Osteocyte (in vitro differentiated cells): ENCODE measurements around the gene CCDC197. TPM values are rescaled to one million over a fixed set of nuclear protein-coding genes. Genes with fewer than 3 reads are reported as not detected.

Experiments
- DNase-seq: peaks from one replicate; pipeline ENCODE4 v3.0.0; 2021; ENCODE audit warnings: mixed read lengths; ENCODE audit not compliant: unreplicated experiment; ENCODE audit errors: extremely low spot score
- H3K27ac Mint-ChIP-seq: one replicate; pipeline ENCODE4 v1.8.0; 2021; ENCODE audit warnings: mild to moderate bottlenecking, mixed read lengths; ENCODE audit not compliant: unreplicated experiment
- H3K27me3 Mint-ChIP-seq: one replicate; pipeline ENCODE4 v1.8.0; 2021; ENCODE audit warnings: mixed read lengths; ENCODE audit not compliant: unreplicated experiment
- H3K36me3 Mint-ChIP-seq: one replicate; pipeline ENCODE4 v1.8.0; 2021; ENCODE audit warnings: mixed read lengths; ENCODE audit not compliant: unreplicated experiment
- H3K4me1 Mint-ChIP-seq: one replicate; pipeline ENCODE4 v1.8.0; 2021; ENCODE audit warnings: mixed read lengths; ENCODE audit not compliant: unreplicated experiment
- H3K4me3 Mint-ChIP-seq: one replicate; pipeline ENCODE4 v1.8.0; 2021; ENCODE audit warnings: mild to moderate bottlenecking, moderate library complexity, mixed read lengths; ENCODE audit not compliant: unreplicated experiment
- H3K9me3 Mint-ChIP-seq: one replicate; pipeline ENCODE4 v1.8.0; 2021; ENCODE audit warnings: mixed read lengths; ENCODE audit not compliant: unreplicated experiment
- CTCF ChIP-seq: fragments of 200-600 bp; sonication (generic); IDR thresholded peaks from 2 replicates; pipeline ENCODE4 v1.5.0; 2021; ENCODE audit warnings: antibody characterized with exemption, mild to moderate bottlenecking, moderate library complexity
- total RNA-seq: library from RNA; stranded (reverse); gene quantifications from 2 replicates; pipeline ENCODE4 v1.2.1, GENCODE V29; 2021

Gene CCDC197
- total RNA-seq, 1 donor from 2014 or later, result not detected

GRCh38 chr14:93975791-93976476 is 21.2 kb upstream of the CCDC197 start:
- no peak for DNase-seq
- no peak for TF ChIP-seq CTCF
- Mint-ChIP-seq H3K9me3 (no peaks in the 10 kb centered on the region), H3K4me3 (no peak overlapping the region), H3K27me3 (peaks cover 47% of the 10 kb centered on the region), H3K36me3 (no peaks in the 10 kb centered on the region), H3K4me1 (no peaks in the 10 kb centered on the region), H3K27ac (no peak overlapping the region)

DNA sequence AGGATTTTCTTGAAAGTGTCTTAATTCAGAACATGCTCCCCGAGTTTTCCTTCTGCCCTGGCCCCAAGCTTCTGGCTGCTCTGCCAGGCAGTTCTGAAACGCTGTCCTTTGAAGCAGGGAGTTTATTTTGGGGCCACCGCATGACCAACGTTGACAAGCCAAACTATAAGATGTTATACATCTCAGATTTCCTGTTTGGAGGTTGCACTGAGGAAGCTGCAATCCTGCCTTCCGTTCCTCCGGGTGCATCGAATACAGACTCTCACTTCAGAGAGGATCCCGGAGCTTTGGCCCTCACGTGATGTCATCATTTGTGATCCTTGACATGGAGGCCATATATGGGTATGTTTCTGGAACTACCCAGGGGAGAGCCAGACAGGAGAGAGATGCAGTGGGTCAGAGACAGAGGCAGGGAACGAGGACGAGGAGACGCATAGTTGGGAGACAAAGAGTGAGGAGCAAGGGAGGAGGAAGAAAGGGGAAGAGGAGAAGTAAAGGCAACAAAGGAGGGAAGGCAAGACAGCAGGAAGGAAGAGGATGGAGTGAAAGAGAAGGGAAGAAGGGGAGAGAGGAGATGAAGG is 20.5 kb upstream of the CCDC197 start, which contains the start of gene ASB2:
ASB2 (minus strand) TSS at position 94 of the 581 bp plus-strand sequence. CDS start 12,031 bp downstream, outside the sequence.
- no peak for DNase-seq
- TF ChIP-seq CTCF, result no peak
- Mint-ChIP-seq H3K9me3 (no peaks in the 10 kb centered on the region), H3K4me3 (no peak within 1 kb of the TSS), H3K4me1 (no peaks in the 10 kb centered on the region), H3K27ac (no peak within 1 kb of the TSS), H3K36me3 (no peaks in the 10 kb centered on the region), H3K27me3 (peaks cover 47% of the 10 kb centered on the region)

- H3K4me3 Mint-ChIP-seq, result no peak overlapping the region
- TF ChIP-seq CTCF, result no peak
- peaks cover 46% of the 10 kb centered on the region for H3K27me3 Mint-ChIP-seq
- no peaks in the 10 kb centered on the region for H3K4me1 Mint-ChIP-seq
- DNase-seq, result no peak
- no peak overlapping the region for H3K27ac Mint-ChIP-seq
- H3K9me3 Mint-ChIP-seq, result no peaks in the 10 kb centered on the region
- no peaks in the 10 kb centered on the region for H3K36me3 Mint-ChIP-seq
Measured at GRCh38 chr14:93977171-93977570, 19.9 kb upstream of the CCDC197 start.

DNA sequence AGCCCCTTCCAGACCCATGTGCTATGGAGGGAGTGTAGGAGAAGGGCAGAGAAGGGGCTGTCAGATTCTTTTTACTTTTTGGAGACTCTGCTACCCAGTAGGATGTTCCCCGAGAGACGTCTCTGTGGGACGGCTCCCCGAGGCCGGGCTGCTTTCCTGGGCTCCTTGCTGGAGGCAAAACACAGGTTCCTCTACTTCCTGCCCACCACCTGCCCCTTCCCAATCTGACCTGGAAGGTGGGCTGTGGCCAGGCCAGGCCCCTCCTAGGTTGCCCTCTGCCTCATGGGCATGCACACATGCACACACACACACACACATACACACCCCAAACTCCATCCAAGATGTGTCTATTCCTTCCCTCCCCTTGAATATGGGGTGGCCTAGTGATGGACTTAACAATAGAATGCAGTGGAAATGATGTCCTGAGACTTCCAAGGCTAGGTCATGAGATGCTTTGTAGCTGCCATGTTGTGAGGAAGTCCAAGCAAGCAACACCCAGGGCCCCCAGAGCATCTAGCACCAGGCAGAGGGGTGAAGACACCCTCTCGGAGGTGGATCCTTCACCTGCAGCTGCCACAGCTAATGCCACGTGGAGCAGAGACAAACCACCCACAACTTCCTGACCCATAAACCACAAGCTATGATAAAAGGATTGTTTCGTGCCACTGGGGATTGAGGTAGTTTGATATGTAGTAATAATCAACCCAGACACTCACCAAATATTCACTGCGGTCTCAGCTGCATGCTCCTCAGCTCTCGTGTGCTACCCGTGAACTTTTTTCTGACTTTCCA is 19.1 kb upstream of the CCDC197 start:
- Mint-ChIP-seq H3K27ac (no peak overlapping the region), H3K4me1 (no peaks in the 10 kb centered on the region), H3K36me3 (no peaks in the 10 kb centered on the region), H3K4me3 (no peak overlapping the region), H3K27me3 (peaks cover 43% of the 10 kb centered on the region), H3K9me3 (no peaks in the 10 kb centered on the region)
- TF ChIP-seq CTCF, result no peak
- no peak for DNase-seq

- H3K9me3 Mint-ChIP-seq, result no peaks in the 10 kb centered on the region
- no peak overlapping the region for H3K4me3 Mint-ChIP-seq
- TF ChIP-seq CTCF, result no peak
- H3K4me1 Mint-ChIP-seq, result no peaks in the 10 kb centered on the region
- H3K27me3 Mint-ChIP-seq, result peaks cover 42% of the 10 kb centered on the region
- H3K36me3 Mint-ChIP-seq, result no peaks in the 10 kb centered on the region
- H3K27ac Mint-ChIP-seq, result no peak overlapping the region
- no peak for DNase-seq
Measured at GRCh38 chr14:93978735-93979134, 18.4 kb upstream of the CCDC197 start.
